Activated gamma-delta T cell treated with anti-CD3 and anti-CD28 coated beads, Interleukin-2, amount 50 U/mL, for 16 hours (primary cell): ENCODE results near the gene TTLL12.
"Not testable (repeated sequence)": the region's sequence is repeated elsewhere in the genome, so short reads cannot be mapped to it uniquely, and the experiment has no call there.

Experiments used
- DNase-seq: peaks from one replicate; pipeline ENCODE4 v3.0.0-alpha.2; 2020; ENCODE audit warnings: low read depth

The TTLL12 gene

DNA sequence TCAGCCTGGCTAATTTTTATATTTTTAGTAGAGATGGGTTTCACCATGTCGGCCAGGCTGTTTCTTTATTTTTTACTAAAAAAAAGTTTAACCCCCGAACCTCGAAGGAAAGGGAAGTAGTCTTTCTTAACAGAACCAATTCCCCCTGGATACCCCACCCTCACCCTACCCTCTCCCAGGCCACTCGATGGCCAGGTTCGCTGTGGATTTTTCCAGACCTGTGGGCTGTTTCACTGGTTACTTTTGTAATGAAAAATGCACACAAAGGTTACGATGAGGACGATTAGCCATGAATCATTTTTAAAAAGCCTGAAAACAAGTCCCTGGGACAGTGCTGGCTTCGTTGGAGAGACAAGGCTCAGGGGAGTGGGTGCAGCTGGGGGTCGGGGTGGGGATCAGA, 33.0 kb downstream of the TTLL12 start:
- DNase-seq = no peak

GRCh38 chr22:43152357-43153071, 34.4 kb downstream of the TTLL12 start:
- DNase-seq = peak; percentile 43

GRCh38 chr22:43152003-43152356, 35.0 kb downstream of the TTLL12 start:
- DNase-seq = no peak

- peak; percentile 35 for DNase-seq
Measured at GRCh38 chr22:43151251-43152002, 35.5 kb downstream of the TTLL12 start, which contains the start of gene TSPO. Gene TSPO, plus strand, starts transcription at chr22:43151559. Its CDS starts 7,680 bp downstream, at chr22:43159239.

- no peak for DNase-seq
Measured at GRCh38 chr22:43150731-43151206, 36.2 kb downstream of the TTLL12 start.

DNA sequence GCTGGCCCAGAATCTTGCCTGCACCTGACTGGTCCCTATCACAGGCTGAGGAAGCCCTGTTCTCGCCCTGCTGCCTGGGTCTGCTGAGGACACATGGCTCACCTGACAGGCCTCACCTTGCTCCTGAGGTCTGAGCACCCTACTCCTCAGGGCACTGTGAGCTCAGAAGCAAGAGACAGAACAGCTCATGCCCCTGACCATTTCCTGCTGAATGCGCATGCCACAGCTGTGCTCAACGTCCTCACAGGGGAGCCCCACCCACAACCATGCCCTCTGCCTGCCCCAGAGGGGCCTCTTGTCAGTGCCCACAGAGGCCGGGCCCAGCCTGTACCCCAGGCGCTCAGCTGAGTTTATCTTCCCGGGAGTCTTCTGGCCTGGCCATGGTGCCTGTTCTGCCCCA, 38.4 kb downstream of the TTLL12 start:
- no peak for DNase-seq

DNA sequence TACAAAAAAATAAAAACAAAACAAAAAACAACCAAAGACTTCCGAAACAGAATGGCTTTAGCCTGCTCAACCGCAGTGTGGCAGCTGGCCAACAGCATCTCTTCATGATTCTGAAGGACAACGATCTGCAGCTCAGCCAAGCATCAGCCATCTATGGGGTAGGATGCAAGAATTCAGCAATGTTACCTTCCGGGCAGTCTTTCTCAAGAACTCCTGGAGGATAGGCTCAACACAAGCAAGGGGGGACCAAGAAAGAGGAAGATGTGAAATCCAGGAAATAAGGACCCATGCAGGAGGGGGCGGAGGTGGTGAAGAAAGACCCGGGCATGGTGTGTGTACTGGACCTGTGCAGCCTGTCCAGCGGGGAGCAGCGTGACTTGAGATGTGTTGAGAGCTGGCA, 39.1 kb downstream of the TTLL12 start:
- DNase-seq = no peak

- DNase-seq = not testable (repeated sequence)
Measured at GRCh38 chr22:43146332-43146731, 40.6 kb downstream of the TTLL12 start.

- not testable (repeated sequence) for DNase-seq
Measured at GRCh38 chr22:43145371-43145770, 41.6 kb downstream of the TTLL12 start.

DNA sequence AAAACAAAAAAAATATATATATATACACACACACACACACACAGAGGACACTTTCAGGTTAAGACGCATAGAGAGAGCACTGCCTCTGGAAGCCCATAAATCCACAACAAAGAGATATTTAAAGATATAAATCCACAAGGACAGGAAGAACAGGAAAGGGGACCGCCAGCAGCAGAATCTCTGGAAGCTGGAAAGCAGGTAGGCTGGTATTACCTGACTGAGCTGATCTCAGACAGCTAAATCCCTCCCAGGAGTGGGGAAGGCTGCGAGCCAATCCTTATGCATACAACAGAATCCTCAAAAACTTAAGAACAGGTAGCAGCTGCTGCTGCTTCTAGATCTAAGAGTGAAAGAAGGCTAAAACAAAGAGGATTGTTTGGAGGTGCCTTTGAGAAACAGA, 42.0 kb downstream of the TTLL12 start:
- DNase-seq = no peak

- DNase-seq = peak; percentile 62
Measured at GRCh38 chr22:43142880-43143562, 43.9 kb downstream of the TTLL12 start, which contains the start of gene MCAT. Gene MCAT, minus strand, starts transcription at chr22:43143398. Its CDS starts 50 bp downstream, at chr22:43143348.

DNA sequence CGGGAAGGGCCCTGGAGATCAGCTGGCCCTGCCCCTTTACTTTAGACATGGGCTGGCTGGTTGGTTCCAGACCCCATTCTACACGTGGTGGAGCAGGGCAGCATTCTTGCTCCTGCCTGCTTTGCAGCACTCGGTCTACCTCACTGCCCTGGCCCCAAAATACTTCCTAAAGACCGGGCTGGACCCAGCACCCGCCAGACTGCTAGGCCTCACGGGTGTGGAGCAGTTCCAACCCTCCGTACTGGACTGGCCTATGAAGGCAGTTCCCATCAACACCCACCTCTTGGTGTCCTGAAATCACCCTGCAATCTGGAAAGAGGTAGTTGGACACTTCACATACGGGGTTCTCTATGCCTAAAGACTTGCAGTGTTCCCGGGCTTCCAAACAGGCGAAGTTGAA, 50.1 kb downstream of the TTLL12 start:
- DNase-seq = no peak

DNA sequence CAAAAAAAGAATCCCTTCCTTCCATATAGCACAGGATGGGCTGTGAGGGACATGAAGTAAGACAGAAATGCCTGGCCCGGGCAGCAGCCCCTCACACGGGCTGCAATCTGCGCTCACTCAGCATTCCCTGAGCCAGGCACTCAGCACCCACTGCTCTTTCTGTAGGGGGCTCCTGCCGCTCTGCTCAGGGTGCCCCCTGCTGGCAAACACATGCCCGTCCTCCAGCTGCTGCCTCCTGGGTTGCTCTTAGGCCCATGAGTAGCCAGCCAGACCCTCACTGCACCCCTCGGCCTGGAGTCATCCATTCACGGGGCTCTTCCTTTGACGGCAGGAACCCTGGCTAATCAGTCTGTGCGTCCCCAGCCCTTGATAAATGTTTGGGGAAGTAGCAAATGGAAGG, 50.7 kb downstream of the TTLL12 start:
- DNase-seq = no peak

DNA sequence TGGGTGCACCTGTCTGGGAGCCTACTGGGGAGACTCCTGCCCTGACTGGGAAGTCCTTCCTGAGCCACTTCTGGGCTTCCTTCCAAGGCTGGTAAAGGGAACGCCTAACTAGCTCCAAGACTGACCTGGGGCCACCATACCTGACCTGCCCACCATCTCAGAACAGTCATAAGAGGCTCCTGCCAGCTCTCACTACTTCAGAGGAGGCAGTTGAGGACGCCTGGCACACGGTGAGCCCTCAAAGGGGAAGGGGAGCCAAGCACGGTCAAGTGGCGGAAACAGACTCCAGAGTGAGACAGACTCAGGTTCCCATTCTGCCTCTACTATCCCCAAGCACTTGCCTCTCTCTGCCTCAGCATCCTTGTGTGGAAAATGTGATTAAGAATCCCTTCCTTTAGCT, 51.4 kb downstream of the TTLL12 start:
- DNase-seq = no peak

GRCh38 chr22:43134553-43134952, 52.4 kb downstream of the TTLL12 start:
- no peak for DNase-seq

GRCh38 chr22:43133401-43133800, 53.5 kb downstream of the TTLL12 start:
- DNase-seq = no peak

- no peak for DNase-seq
Measured at GRCh38 chr22:43131773-43132501, 55.0 kb downstream of the TTLL12 start.

DNA sequence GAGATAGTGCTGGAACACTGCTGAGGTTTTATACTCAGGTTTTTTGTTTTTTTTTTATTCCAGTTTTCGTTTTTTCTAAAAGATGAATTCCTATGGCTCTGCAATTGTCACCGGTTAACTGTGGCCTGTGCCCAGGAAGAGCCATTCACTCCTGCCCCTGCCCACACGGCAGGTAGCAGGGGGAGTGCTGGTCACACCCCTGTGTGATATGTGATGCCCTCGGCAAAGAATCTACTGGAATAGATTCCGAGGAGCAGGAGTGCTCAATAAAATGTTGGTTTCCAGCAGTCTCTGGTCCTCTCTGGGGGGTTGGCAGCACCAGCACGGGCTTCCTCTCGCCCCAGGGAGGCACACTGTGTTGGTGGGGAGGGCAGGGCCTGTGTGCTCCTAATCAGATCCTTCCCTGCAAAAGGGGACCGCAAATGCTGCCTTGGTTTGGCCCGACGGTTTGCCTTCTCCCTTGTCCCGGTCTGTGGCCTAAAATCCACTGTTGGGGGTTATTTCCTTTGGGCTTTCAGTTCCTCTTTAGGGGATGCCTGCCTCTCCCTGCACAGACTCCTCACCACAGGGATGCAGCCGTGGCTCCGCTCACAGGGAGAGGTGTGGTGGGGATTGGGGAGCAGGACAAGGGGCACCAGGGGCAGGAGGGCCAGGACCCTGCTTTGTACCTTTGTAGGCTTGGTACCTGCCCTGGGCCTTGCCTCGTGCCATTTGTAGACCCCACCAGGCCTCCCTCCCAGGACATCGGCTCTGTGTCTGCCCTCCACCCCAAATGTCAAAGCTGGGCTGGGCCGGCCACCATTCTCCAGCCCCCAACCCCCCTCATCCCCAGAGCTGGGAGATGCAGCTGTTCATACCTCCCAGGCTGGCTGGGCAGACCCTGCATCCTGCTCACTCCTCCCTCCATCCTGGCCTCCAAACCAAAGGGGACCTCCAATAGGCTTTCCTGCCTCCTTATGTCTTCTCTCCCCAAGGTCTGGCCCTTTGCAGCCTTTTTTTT, 57.2 kb downstream of the TTLL12 start:
- no peak for DNase-seq

- no peak for DNase-seq
Measured at GRCh38 chr22:43128928-43129424, 58.0 kb downstream of the TTLL12 start.

GRCh38 chr22:43128116-43128515, 58.8 kb downstream of the TTLL12 start:
- no peak for DNase-seq
